IgD-negative memory B cell (primary cell): ENCODE measurements around the gene FOXO6. TPM values are rescaled to one million over a fixed set of nuclear protein-coding genes. Genes with fewer than 3 reads are reported as not detected.

Experiments
- H3K27ac Mint-ChIP-seq, 3 donors: one replicate each; pipeline ENCODE4 v1.8.0; 2020 to 2022; ENCODE audit warnings: mild to moderate bottlenecking in 3 of 3, mixed read lengths in 3 of 3, moderate library complexity in 1 of 3
- H3K27me3 Mint-ChIP-seq: one replicate; pipeline ENCODE4 v1.8.0; 2021; ENCODE audit warnings: mixed read lengths
- H3K36me3 Mint-ChIP-seq: one replicate; pipeline ENCODE4 v1.8.0; 2020; ENCODE audit warnings: mild to moderate bottlenecking, mixed read lengths
- H3K4me1 Mint-ChIP-seq, 3 donors: one replicate each; pipeline ENCODE4 v1.8.0; 2020 to 2022; ENCODE audit warnings: mixed read lengths in 3 of 3, mild to moderate bottlenecking in 1 of 3
- H3K4me3 Mint-ChIP-seq, 4 donors: one replicate each; pipeline ENCODE4 v1.8.0; 2020 to 2022; ENCODE audit warnings: mild to moderate bottlenecking in 4 of 4, mixed read lengths in 4 of 4, moderate library complexity in 3 of 4
- H3K9me3 Mint-ChIP-seq, 3 donors: one replicate each; pipeline ENCODE4 v1.8.0; 2020 to 2021; ENCODE audit warnings: mixed read lengths in 3 of 3, mild to moderate bottlenecking in 1 of 3
- polyA plus RNA-seq: library from polyadenylated mRNA; unstranded; fragments of 300-500 nt; fragmentation: Illumina TruSeq; gene quantifications from one replicate; pipeline ENCODE4 v1.2.3, GENCODE V29; 2021

Gene FOXO6
- polyA plus RNA-seq, 1 donor from 2014 or later: not detected

GRCh38 chr1:41429641-41430035 lies 68.4 kb downstream of the FOXO6 start:
- Mint-ChIP-seq H3K27me3 (peaks cover 22% of the 10 kb centered on the region), H3K9me3 (no peaks in the 10 kb centered on the region), H3K4me1 (peaks cover 0 to 2% (median 0%) of the 10 kb centered on the region in 3 donors), H3K36me3 (peaks cover 1% of the 10 kb centered on the region), H3K4me3 (no peak overlapping the region), H3K27ac (no peak overlapping the region)

GRCh38 chr1:41430069-41430468 lies 68.8 kb downstream of the FOXO6 start:
- H3K27ac Mint-ChIP-seq: no peak overlapping the region
- H3K27me3 Mint-ChIP-seq: peaks cover 24% of the 10 kb centered on the region
- peaks cover 0 to 2% (median 0%) of the 10 kb centered on the region in 3 donors for H3K4me1 Mint-ChIP-seq
- H3K36me3 Mint-ChIP-seq: peaks cover 1% of the 10 kb centered on the region
- no peak overlapping the region for H3K4me3 Mint-ChIP-seq
- H3K9me3 Mint-ChIP-seq: no peaks in the 10 kb centered on the region

- Mint-ChIP-seq H3K27ac (no peak overlapping the region), H3K36me3 (peaks cover 1% of the 10 kb centered on the region), H3K4me3 (no peak overlapping the region), H3K9me3 (no peaks in the 10 kb centered on the region), H3K27me3 (peaks cover 27% of the 10 kb centered on the region), H3K4me1 (peaks cover 0 to 2% (median 0%) of the 10 kb centered on the region in 3 donors)
Observed at GRCh38 chr1:41430582-41430981, 69.3 kb downstream of the FOXO6 start.

GRCh38 chr1:41431490-41432350 lies 70.5 kb downstream of the FOXO6 start:
- H3K27ac Mint-ChIP-seq: no peak overlapping the region
- H3K27me3 Mint-ChIP-seq: peaks cover 30% of the 10 kb centered on the region
- H3K36me3 Mint-ChIP-seq: peaks cover 1% of the 10 kb centered on the region
- H3K9me3 Mint-ChIP-seq: no peaks in the 10 kb centered on the region
- H3K4me1 Mint-ChIP-seq: peaks cover 0 to 2% (median 0%) of the 10 kb centered on the region in 3 donors
- H3K4me3 Mint-ChIP-seq: no peak overlapping the region

Other genes starting within 250 kb of the FOXO6 start
- gene SCMH1, start 119.1 kb upstream of the FOXO6 start, polyA plus RNA-seq: 12.3 TPM
- gene EDN2, start 123.2 kb downstream of the FOXO6 start, polyA plus RNA-seq: not detected